ENCODE results near the gene VIT.

Gene VIT

DNA sequence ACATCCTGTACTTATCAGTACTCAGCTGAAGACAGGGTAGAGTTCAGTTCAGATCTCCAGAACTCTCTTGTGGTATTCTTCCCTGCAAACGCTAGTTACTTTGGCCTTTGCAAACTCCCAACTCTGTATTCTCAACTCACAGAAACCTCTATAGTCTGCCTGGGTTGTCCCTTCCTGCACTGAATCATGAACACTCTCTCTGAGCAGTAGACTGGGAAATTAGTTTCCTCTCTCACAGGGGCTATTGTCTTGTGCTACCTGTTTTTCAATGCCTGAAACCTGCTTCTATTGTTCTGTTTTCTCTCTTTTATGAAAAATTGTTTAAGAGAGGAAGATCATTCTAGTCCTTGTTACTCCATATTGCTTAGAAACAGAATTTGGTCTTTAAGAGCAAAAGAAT is 134.7 kb downstream of the VIT start:
- CTCF ChIA-PET = no interaction called here
- no peak overlapping the region for H3K27ac ChIP-seq (ENCODE audit: insufficient read depth in 1 of 2, low read depth in 1 of 2, low read length in 2 of 2, poor library complexity in 1 of 2, severe bottlenecking in 2 of 2)
- no peaks in the 10 kb centered on the region for H3K4me1 ChIP-seq (ENCODE audit: control extremely low read depth in 1 of 4, control insufficient read depth in 4 of 4, insufficient read depth in 4 of 4, low read length in 3 of 4)
- no peak for DNase-seq
- H3K36me3 ChIP-seq (ENCODE audit: control insufficient read depth in 4 of 4, insufficient read depth in 4 of 4, low read length in 3 of 4) = no peaks in the 10 kb centered on the region
- 100% methylated on average over 1 of the region's 1 CpG for WGBS (ENCODE audit: insufficient coverage)
- H3K4me3 ChIP-seq (ENCODE audit: control insufficient read depth in 1 of 7, extremely low read depth in 1 of 7, insufficient read depth in 4 of 7, low read depth in 2 of 7, low read length in 6 of 7) = no peak overlapping the region
- POLR2A ChIA-PET = no interaction called here
- H3K9me3 ChIP-seq (ENCODE audit: control extremely low read depth in 1 of 5, control insufficient read depth in 4 of 5, insufficient read depth in 2 of 5, low read depth in 1 of 5, low read length in 4 of 5) = no peaks in the 10 kb centered on the region
- no peaks in the 10 kb centered on the region for H3K27me3 ChIP-seq (replicated peaks in 2 of 5; ENCODE audit: control insufficient read depth in 4 of 5, insufficient read depth in 5 of 5, low read length in 4 of 5)

GRCh38 chr2:36834203-36834602 is 137.7 kb downstream of the VIT start:
- H3K4me1 ChIP-seq (ENCODE audit: control extremely low read depth in 1 of 4, control insufficient read depth in 4 of 4, insufficient read depth in 4 of 4, low read length in 3 of 4) = no peaks in the 10 kb centered on the region
- no peaks in the 10 kb centered on the region for H3K36me3 ChIP-seq (ENCODE audit: control insufficient read depth in 4 of 4, insufficient read depth in 4 of 4, low read length in 3 of 4)
- 100% methylated on average over 1 of the region's 2 CpGs for WGBS (ENCODE audit: insufficient coverage)
- no peak for DNase-seq
- CTCF ChIA-PET = no interaction called here
- no peak overlapping the region for H3K4me3 ChIP-seq (ENCODE audit: control insufficient read depth in 1 of 7, extremely low read depth in 1 of 7, insufficient read depth in 4 of 7, low read depth in 2 of 7, low read length in 6 of 7)
- POLR2A ChIA-PET = no interaction called here
- no peak overlapping the region for H3K27ac ChIP-seq (ENCODE audit: insufficient read depth in 1 of 2, low read depth in 1 of 2, low read length in 2 of 2, poor library complexity in 1 of 2, severe bottlenecking in 2 of 2)
- no peaks in the 10 kb centered on the region for H3K27me3 ChIP-seq (replicated peaks in 2 of 5; ENCODE audit: control insufficient read depth in 4 of 5, insufficient read depth in 5 of 5, low read length in 4 of 5)
- no peaks in the 10 kb centered on the region for H3K9me3 ChIP-seq (ENCODE audit: control extremely low read depth in 1 of 5, control insufficient read depth in 4 of 5, insufficient read depth in 2 of 5, low read depth in 1 of 5, low read length in 4 of 5)

- H3K4me1 ChIP-seq (ENCODE audit: control extremely low read depth in 1 of 4, control insufficient read depth in 4 of 4, insufficient read depth in 4 of 4, low read length in 3 of 4) = no peaks in the 10 kb centered on the region
- H3K27ac ChIP-seq (ENCODE audit: insufficient read depth in 1 of 2, low read depth in 1 of 2, low read length in 2 of 2, poor library complexity in 1 of 2, severe bottlenecking in 2 of 2) = no peak overlapping the region
- H3K36me3 ChIP-seq (ENCODE audit: control insufficient read depth in 4 of 4, insufficient read depth in 4 of 4, low read length in 3 of 4) = no peaks in the 10 kb centered on the region
- no peak overlapping the region for H3K4me3 ChIP-seq (ENCODE audit: control insufficient read depth in 1 of 7, extremely low read depth in 1 of 7, insufficient read depth in 4 of 7, low read depth in 2 of 7, low read length in 6 of 7)
- POLR2A ChIA-PET = interaction anchor here (0.6 kb wide), 1 partner anchor 9 kb away, joined by 3 read pairs; no protein-coding TSS in a partner anchor
- H3K9me3 ChIP-seq (ENCODE audit: control extremely low read depth in 1 of 5, control insufficient read depth in 4 of 5, insufficient read depth in 2 of 5, low read depth in 1 of 5, low read length in 4 of 5) = no peaks in the 10 kb centered on the region
- no peaks in the 10 kb centered on the region for H3K27me3 ChIP-seq (replicated peaks in 2 of 5; ENCODE audit: control insufficient read depth in 4 of 5, insufficient read depth in 5 of 5, low read length in 4 of 5)
- 100% methylated on average over 1 of the region's 5 CpGs for WGBS (ENCODE audit: insufficient coverage)
- CTCF ChIA-PET = no interaction called here
- DNase-seq = no peak
These were observed 138.4 kb downstream of the VIT start for GRCh38 chr2:36834731-36835524.

DNA sequence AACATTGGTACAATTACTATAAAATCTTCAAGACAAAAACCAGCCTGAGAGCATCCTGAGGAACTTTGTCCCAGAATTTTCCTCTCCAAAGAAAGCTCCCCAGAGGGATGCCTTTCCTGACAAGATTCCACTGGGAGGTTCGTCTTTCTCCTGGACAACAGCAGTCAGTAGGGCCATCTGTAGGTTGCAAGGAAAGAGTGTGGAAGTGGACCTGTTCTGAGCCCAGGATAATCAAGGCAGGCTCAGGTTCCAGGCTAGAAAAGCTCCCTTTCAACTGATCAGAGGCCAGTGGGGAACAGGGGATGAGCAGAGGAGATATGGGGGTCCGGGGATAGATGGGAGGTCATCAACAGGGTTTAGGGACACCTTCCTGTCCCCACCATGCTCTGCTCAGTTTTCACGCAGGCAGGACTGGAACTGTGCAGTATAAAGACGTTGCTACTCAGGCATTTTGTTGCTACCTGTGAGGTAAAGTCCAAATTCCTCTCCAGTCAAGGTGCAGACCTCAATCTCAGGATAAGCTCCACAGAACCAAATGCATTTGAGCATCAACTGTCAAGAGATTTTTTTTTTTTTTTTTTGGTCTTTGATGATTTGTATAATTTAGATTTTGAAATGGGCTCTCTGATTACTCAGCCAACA is 143.6 kb downstream of the VIT start:
- no peaks in the 10 kb centered on the region for H3K27me3 ChIP-seq (replicated peaks in 2 of 5; ENCODE audit: control insufficient read depth in 4 of 5, insufficient read depth in 5 of 5, low read length in 4 of 5)
- H3K4me1 ChIP-seq (ENCODE audit: control extremely low read depth in 1 of 4, control insufficient read depth in 4 of 4, insufficient read depth in 4 of 4, low read length in 3 of 4) = no peaks in the 10 kb centered on the region
- no peak for DNase-seq
- CTCF ChIA-PET = no interaction called here
- WGBS (ENCODE audit: insufficient coverage) = 95% methylated on average over 4 of the region's 4 CpGs
- H3K27ac ChIP-seq (ENCODE audit: insufficient read depth in 1 of 2, low read depth in 1 of 2, low read length in 2 of 2, poor library complexity in 1 of 2, severe bottlenecking in 2 of 2) = no peak overlapping the region
- peaks cover 0 to 3% (median 0%) of the 10 kb centered on the region in 4 experiments for H3K36me3 ChIP-seq (ENCODE audit: control insufficient read depth in 4 of 4, insufficient read depth in 4 of 4, low read length in 3 of 4)
- H3K4me3 ChIP-seq (ENCODE audit: control insufficient read depth in 1 of 7, extremely low read depth in 1 of 7, insufficient read depth in 4 of 7, low read depth in 2 of 7, low read length in 6 of 7) = no peak overlapping the region
- POLR2A ChIA-PET = no interaction called here
- no peaks in the 10 kb centered on the region for H3K9me3 ChIP-seq (ENCODE audit: control extremely low read depth in 1 of 5, control insufficient read depth in 4 of 5, insufficient read depth in 2 of 5, low read depth in 1 of 5, low read length in 4 of 5)

DNA sequence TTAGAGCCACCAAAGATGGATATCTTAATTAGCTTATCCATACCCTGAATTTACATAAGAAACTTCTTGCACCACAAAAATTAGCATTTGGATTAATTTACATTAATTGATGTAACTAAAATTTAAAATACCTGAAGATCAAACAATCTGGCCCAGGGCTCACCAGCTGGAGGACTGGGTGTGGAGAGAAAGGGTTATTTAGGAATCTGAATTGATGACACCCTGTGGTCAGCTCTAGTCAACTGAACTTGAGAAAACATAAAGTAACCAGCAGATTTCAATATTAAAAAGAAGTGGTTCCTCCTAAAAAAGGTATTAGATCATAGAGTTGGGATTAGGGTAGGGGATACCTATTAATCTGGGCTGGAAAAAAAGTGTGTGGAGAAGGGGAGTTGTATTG is 147.3 kb downstream of the VIT start:
- Histone ChIP-seq H3K36me3 (ENCODE audit: control insufficient read depth in 4 of 4, insufficient read depth in 4 of 4, low read length in 3 of 4) (peaks cover 0 to 10% (median 5%) of the 10 kb centered on the region in 4 experiments), H3K9me3 (ENCODE audit: control extremely low read depth in 1 of 5, control insufficient read depth in 4 of 5, insufficient read depth in 2 of 5, low read depth in 1 of 5, low read length in 4 of 5) (no peaks in the 10 kb centered on the region), H3K4me1 (ENCODE audit: control extremely low read depth in 1 of 4, control insufficient read depth in 4 of 4, insufficient read depth in 4 of 4, low read length in 3 of 4) (no peaks in the 10 kb centered on the region), H3K27ac (ENCODE audit: insufficient read depth in 1 of 2, low read depth in 1 of 2, low read length in 2 of 2, poor library complexity in 1 of 2, severe bottlenecking in 2 of 2) (no peak overlapping the region), H3K4me3 (ENCODE audit: control insufficient read depth in 1 of 7, extremely low read depth in 1 of 7, insufficient read depth in 4 of 7, low read depth in 2 of 7, low read length in 6 of 7) (no peak overlapping the region), H3K27me3 (replicated peaks in 2 of 5; ENCODE audit: control insufficient read depth in 4 of 5, insufficient read depth in 5 of 5, low read length in 4 of 5) (no peaks in the 10 kb centered on the region)
- ChIA-PET POLR2A (interaction anchor here (0.6 to 0.7 kb wide), 2 partner anchors 8 to 17 kb away, joined by 3 read pairs; no protein-coding TSS in a partner anchor), CTCF (interaction anchor here (1.3 kb wide), 1 partner anchor 64 kb away, joined by 4 read pairs; no protein-coding TSS in a partner anchor)
- DNase-seq = no peak

DNA sequence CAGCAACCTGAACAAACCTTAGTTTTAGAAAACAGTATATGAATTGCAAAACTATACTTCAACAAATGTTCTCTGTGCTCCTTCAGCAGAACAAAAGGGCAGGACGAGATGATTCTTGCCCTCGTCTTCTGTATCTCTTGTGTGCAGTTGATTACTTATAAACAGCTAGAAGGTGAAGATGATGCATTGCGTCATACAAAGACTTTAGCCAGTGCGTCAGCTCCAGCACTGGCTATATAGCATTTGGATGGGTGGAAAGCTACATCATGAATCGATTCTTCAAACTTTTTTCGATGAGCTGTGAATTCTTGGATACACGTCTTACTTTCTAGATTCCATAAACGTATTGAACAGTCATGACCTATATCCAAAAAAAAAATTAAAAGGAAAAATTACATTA is 152.8 kb downstream of the VIT start:
- 100% methylated on average over 3 of the region's 8 CpGs for WGBS (ENCODE audit: insufficient coverage)
- DNase-seq = no peak
- no peaks in the 10 kb centered on the region for H3K9me3 ChIP-seq (ENCODE audit: control extremely low read depth in 1 of 5, control insufficient read depth in 4 of 5, insufficient read depth in 2 of 5, low read depth in 1 of 5, low read length in 4 of 5)
- H3K36me3 ChIP-seq (ENCODE audit: control insufficient read depth in 4 of 4, insufficient read depth in 4 of 4, low read length in 3 of 4) = peaks cover 7 to 33% (median 17%) of the 10 kb centered on the region in 4 experiments
- CTCF ChIA-PET = interaction anchor here (0.6 to 0.9 kb wide), 2 partner anchors 64 to 68 kb away, joined by 3 read pairs; no protein-coding TSS in a partner anchor
- POLR2A ChIA-PET = no interaction called here
- H3K27me3 ChIP-seq (replicated peaks in 2 of 5; ENCODE audit: control insufficient read depth in 4 of 5, insufficient read depth in 5 of 5, low read length in 4 of 5) = no peaks in the 10 kb centered on the region
- no peaks in the 10 kb centered on the region for H3K4me1 ChIP-seq (ENCODE audit: control extremely low read depth in 1 of 4, control insufficient read depth in 4 of 4, insufficient read depth in 4 of 4, low read length in 3 of 4)
- H3K4me3 ChIP-seq (ENCODE audit: control insufficient read depth in 1 of 7, extremely low read depth in 1 of 7, insufficient read depth in 4 of 7, low read depth in 2 of 7, low read length in 6 of 7) = no peak overlapping the region
- no peak overlapping the region for H3K27ac ChIP-seq (ENCODE audit: insufficient read depth in 1 of 2, low read depth in 1 of 2, low read length in 2 of 2, poor library complexity in 1 of 2, severe bottlenecking in 2 of 2)

GRCh38 chr2:36854241-36854640 is 157.7 kb downstream of the VIT start:
- DNase-seq = no peak
- Histone ChIP-seq H3K4me1 (ENCODE audit: control extremely low read depth in 1 of 4, control insufficient read depth in 4 of 4, insufficient read depth in 4 of 4, low read length in 3 of 4) (no peaks in the 10 kb centered on the region), H3K36me3 (ENCODE audit: control insufficient read depth in 4 of 4, insufficient read depth in 4 of 4, low read length in 3 of 4) (peaks cover 10 to 41% (median 26%) of the 10 kb centered on the region in 4 experiments), H3K27ac (ENCODE audit: insufficient read depth in 1 of 2, low read depth in 1 of 2, low read length in 2 of 2, poor library complexity in 1 of 2, severe bottlenecking in 2 of 2) (no peak overlapping the region), H3K9me3 (ENCODE audit: control extremely low read depth in 1 of 5, control insufficient read depth in 4 of 5, insufficient read depth in 2 of 5, low read depth in 1 of 5, low read length in 4 of 5) (no peaks in the 10 kb centered on the region), H3K4me3 (ENCODE audit: control insufficient read depth in 1 of 7, extremely low read depth in 1 of 7, insufficient read depth in 4 of 7, low read depth in 2 of 7, low read length in 6 of 7) (no peak overlapping the region), H3K27me3 (replicated peaks in 2 of 5; ENCODE audit: control insufficient read depth in 4 of 5, insufficient read depth in 5 of 5, low read length in 4 of 5) (no peaks in the 10 kb centered on the region)
- WGBS (ENCODE audit: insufficient coverage) = no CpG with 5 or more reads among the region's 2 CpGs
- ChIA-PET CTCF (interaction anchor here (1.2 kb wide), 1 partner anchor 17 kb away, joined by 3 read pairs; no protein-coding TSS in a partner anchor), POLR2A (no interaction called here)
